Neural progenitor cell (in vitro differentiated cells): ENCODE data around the gene SMDT1. TPM values are rescaled to one million over a fixed set of nuclear protein-coding genes. Genes with fewer than 3 reads are reported as not detected.
A peak's percentile ranks its signal among the peaks of the same experiment; 100 is the strongest.
"Not testable (repeated sequence)": the region's sequence is repeated elsewhere in the genome, so short reads cannot be mapped to it uniquely, and the experiment has no call there.

Experiments used
- DNase-seq: peaks from one replicate; pipeline ENCODE4 v3.0.0-alpha.2; 2016; ENCODE audit warnings: low spot score
- H2AFZ ChIP-seq: fragments of 200-600 bp; sonication (generic); replicated peaks from 2 replicates; pipeline ENCODE4 v1.6.1; 2016; ENCODE audit warnings: antibody characterized with exemption
- H3F3A ChIP-seq: fragments of 200-600 bp; sonication (generic); 2 replicates; pipeline ENCODE4 v1.6.1; 2016; ENCODE audit warnings: antibody characterized with exemption, low read depth
- H3K27ac ChIP-seq: fragments of 200-600 bp; sonication (generic); 2 replicates; pipeline ENCODE4 v1.5.1; 2016; ENCODE audit warnings: mild to moderate bottlenecking
- H3K27me3 ChIP-seq: fragments of 200-600 bp; sonication (generic); 2 replicates; pipeline ENCODE4 v1.6.1; 2016; ENCODE audit warnings: mild to moderate bottlenecking, moderate library complexity
- H3K36me3 ChIP-seq: fragments of 200-600 bp; sonication (generic); 2 replicates; pipeline ENCODE4 v1.5.1; 2016
- H3K4me1 ChIP-seq: fragments of 200-600 bp; sonication (generic); 2 replicates; pipeline ENCODE4 v1.6.1; 2016; ENCODE audit warnings: mixed run types
- H3K4me2 ChIP-seq: fragments of 200-600 bp; sonication (generic); 2 replicates; pipeline ENCODE4 v1.6.1; 2016
- H3K4me3 ChIP-seq: fragments of 200-600 bp; sonication (generic); 2 replicates; pipeline ENCODE4 v1.5.1; 2016
- H3K79me2 ChIP-seq: fragments of 200-600 bp; sonication (generic); 2 replicates; pipeline ENCODE4 v1.6.1; 2016; ENCODE audit warnings: low read depth
- H3K9ac ChIP-seq: fragments of 200-600 bp; sonication (generic); 2 replicates; pipeline ENCODE4 v1.6.1; 2016
- H3K9me3 ChIP-seq: fragments of 200-600 bp; sonication (generic); 2 replicates; pipeline ENCODE4 v1.5.1; 2016; ENCODE audit warnings: low read depth
- H4K20me1 ChIP-seq: fragments of 200-600 bp; sonication (generic); 2 replicates; pipeline ENCODE4 v1.6.1; 2016; ENCODE audit warnings: low read depth
- H3K27ac Mint-ChIP-seq: 3 replicates; pipeline ENCODE4 v1.8.0; 2021; ENCODE audit warnings: mixed read lengths
- H3K27me3 Mint-ChIP-seq: 2 replicates; pipeline ENCODE4 v1.8.0; 2022; ENCODE audit warnings: low read depth, mild to moderate bottlenecking, inconsistent platforms, moderate library complexity, mixed read lengths; ENCODE audit not compliant: insufficient read depth
- H3K36me3 Mint-ChIP-seq: 3 replicates; pipeline ENCODE4 v1.8.0; 2021; ENCODE audit warnings: mixed read lengths
- H3K4me1 Mint-ChIP-seq: 3 replicates; pipeline ENCODE4 v1.8.0; 2021; ENCODE audit warnings: mixed read lengths
- H3K4me3 Mint-ChIP-seq: 3 replicates; pipeline ENCODE4 v1.8.0; 2021; ENCODE audit warnings: mild to moderate bottlenecking, moderate library complexity, mixed read lengths
- H3K9me3 Mint-ChIP-seq: 3 replicates; pipeline ENCODE4 v1.8.0; 2020; ENCODE audit warnings: mixed read lengths
- CTCF ChIP-seq: fragments of 200-600 bp; sonication (generic); IDR thresholded peaks from 2 replicates; pipeline ENCODE4 v1.5.1; 2017; ENCODE audit warnings: antibody characterized with exemption, mild to moderate bottlenecking
- EZH2 ChIP-seq: fragments of 200-600 bp; sonication (generic); IDR thresholded peaks from 2 replicates; pipeline ENCODE4 v1.6.1; 2017; ENCODE audit warnings: antibody characterized with exemption, mild to moderate bottlenecking, moderate library complexity
- EZH2phosphoT487 ChIP-seq: fragments of 200-600 bp; sonication (generic); IDR thresholded peaks from 2 replicates; pipeline ENCODE4 v1.6.1; 2017; ENCODE audit warnings: antibody characterized with exemption
- total RNA-seq: library from RNA; depleted of rRNA; stranded (reverse); fragments of >200 nt; gene quantifications from 2 replicates; pipeline ENCODE4 v1.2.3, GENCODE V29; 2015; ENCODE audit warnings: low replicate concordance

Gene SMDT1
- total RNA-seq, 1 donor from 2014 or later, result 2.9 TPM

- no peaks in the 10 kb centered on the region for H3K9me3 ChIP-seq
- H3K27ac ChIP-seq, result no peak within 1 kb of the TSS
- TF ChIP-seq EZH2phosphoT487 (no peak), EZH2 (no peak), CTCF (no peak)
- H2AFZ ChIP-seq, result peak within 1 kb of the TSS; percentile 83
- H3K4me1 ChIP-seq, result peaks cover 9% of the 10 kb centered on the region
- no peaks in the 10 kb centered on the region for H3K36me3 ChIP-seq
- H4K20me1 ChIP-seq, result peaks cover 5% of the 10 kb centered on the region
- peak within 1 kb of the TSS; percentile 33 for H3K9ac ChIP-seq
- peaks cover 14% of the 10 kb centered on the region for H3K27me3 ChIP-seq
- Mint-ChIP-seq H3K4me1 (peaks cover 32% of the 10 kb centered on the region), H3K4me3 (peak within 1 kb of the TSS; percentile 93), H3K27me3 (peaks cover 7% of the 10 kb centered on the region), H3K9me3 (peaks cover 3% of the 10 kb centered on the region), H3K36me3 (peaks cover 7% of the 10 kb centered on the region), H3K27ac (peak within 1 kb of the TSS; percentile 95)
- H3K4me3 ChIP-seq, result peak within 1 kb of the TSS; percentile 59
- peak within 1 kb of the TSS; percentile 94 for H3K4me2 ChIP-seq
- peak; percentile 99 for DNase-seq
- peaks cover 16% of the 10 kb centered on the region for H3F3A ChIP-seq
- peaks cover 4% of the 10 kb centered on the region for H3K79me2 ChIP-seq
Observed at GRCh38 chr22:42070517-42071422, 8.7 kb upstream of the SMDT1 start, which contains the start of gene NAGA. NAGA (minus strand) TSS chr22:42070812; CDS start chr22:42070297, 515 bp downstream.

GRCh38 chr22:42071508-42071907 lies 8.0 kb upstream of the SMDT1 start:
- peaks cover 32% of the 10 kb centered on the region for H3K4me1 Mint-ChIP-seq
- H3K9me3 ChIP-seq, H3K27ac Mint-ChIP-seq, H3K9me3 Mint-ChIP-seq, H3K9ac ChIP-seq, H3K36me3 Mint-ChIP-seq, DNase-seq, H3K4me1 ChIP-seq, H3K79me2 ChIP-seq, H2AFZ ChIP-seq, H4K20me1 ChIP-seq, H3K36me3 ChIP-seq, H3K27me3 Mint-ChIP-seq, H3K27ac ChIP-seq: not testable (repeated sequence)
- Histone ChIP-seq H3K4me3 (peak overlapping the region; percentile 59), H3F3A (peaks cover 16% of the 10 kb centered on the region), H3K4me2 (peak overlapping the region; percentile 94), H3K27me3 (peaks cover 14% of the 10 kb centered on the region)
- H3K4me3 Mint-ChIP-seq, result peak overlapping the region; percentile 93

- Histone ChIP-seq H3K4me2 (no peak overlapping the region), H4K20me1 (peaks cover 5% of the 10 kb centered on the region), H3K36me3 (no peaks in the 10 kb centered on the region), H3F3A (peaks cover 16% of the 10 kb centered on the region), H2AFZ (no peak overlapping the region), H3K4me1 (peaks cover 9% of the 10 kb centered on the region), H3K4me3 (no peak overlapping the region), H3K27me3 (peaks cover 14% of the 10 kb centered on the region), H3K9me3 (no peaks in the 10 kb centered on the region), H3K27ac (no peak overlapping the region), H3K9ac (no peak overlapping the region), H3K79me2 (peaks cover 4% of the 10 kb centered on the region)
- TF ChIP-seq EZH2phosphoT487, result no peak
- TF ChIP-seq EZH2, result no peak
- TF ChIP-seq CTCF, result no peak
- H3K4me1 Mint-ChIP-seq, result peaks cover 32% of the 10 kb centered on the region
- peak overlapping the region; percentile 46 for H3K4me3 Mint-ChIP-seq
- DNase-seq, result no peak
- H3K27ac Mint-ChIP-seq, result no peak overlapping the region
- H3K9me3 Mint-ChIP-seq, result peaks cover 3% of the 10 kb centered on the region
- H3K27me3 Mint-ChIP-seq, result peaks cover 7% of the 10 kb centered on the region
- peaks cover 2% of the 10 kb centered on the region for H3K36me3 Mint-ChIP-seq
Observed at GRCh38 chr22:42072606-42073330, 6.7 kb upstream of the SMDT1 start.
